K562 (cell line): ENCODE data around the gene CMPK1. TPM values are rescaled to one million over a fixed set of nuclear protein-coding genes. Genes with fewer than 3 reads are reported as not detected.
A peak's percentile ranks its signal among the peaks of the same experiment; 100 is the strongest.

Source experiments
- ARID2 ChIP-seq: fragments of 450-650 bp; IDR thresholded peaks from 2 replicates; pipeline ENCODE4 v1.6.1; 2017; ENCODE audit warnings: antibody characterized with exemption, mild to moderate bottlenecking
- ATF7 ChIP-seq: fragments of 450-650 bp; IDR thresholded peaks from 2 replicates; pipeline ENCODE4 v1.7.1; 2014; ENCODE audit warnings: mild to moderate bottlenecking, moderate library complexity
- C11orf30 ChIP-seq: fragments of 450-650 bp; IDR thresholded peaks from 2 replicates; pipeline ENCODE4 v1.6.1; 2016; ENCODE audit warnings: low read depth, mild to moderate bottlenecking
- CHD2 ChIP-seq: IDR thresholded peaks from 2 replicates; pipeline ENCODE4 v1.6.1; 2011; ENCODE audit warnings: low read depth, low read length
- E2F5 ChIP-seq: sonication (generic); formaldehyde crosslinking; IDR thresholded peaks from 2 replicates; pipeline ENCODE4 v1.8.0; 2022; ENCODE audit warnings: mild to moderate bottlenecking, missing genetic modification reagents
- EHMT2 ChIP-seq: fragments of 450-650 bp; IDR thresholded peaks from 2 replicates; pipeline ENCODE4 v1.6.1; 2018; ENCODE audit warnings: antibody characterized with exemption
- HDAC3 ChIP-seq: fragments of 450-650 bp; IDR thresholded peaks from 2 replicates; pipeline ENCODE4 v1.6.1; 2018; ENCODE audit warnings: borderline replicate concordance, mild to moderate bottlenecking, moderate library complexity; ENCODE audit not compliant: partially characterized antibody
- MAFG ChIP-seq: fragments of 450-650 bp; conservative IDR thresholded peaks from 2 replicates; pipeline ENCODE4 v1.6.1; 2016; ENCODE audit warnings: missing genetic modification characterization, missing compliant biosample characterization
- MAFK ChIP-seq: IDR thresholded peaks from 2 replicates; pipeline ENCODE4 v1.6.1; 2011; ENCODE audit warnings: low read length, improper control_type of control experiment
- PCBP1 ChIP-seq: fragments of 200-400 bp; formaldehyde crosslinking; IDR thresholded peaks from 2 replicates; pipeline ENCODE4 v1.6.1; 2018; ENCODE audit warnings: mild to moderate bottlenecking, low read depth, low read length; ENCODE audit not compliant: poor library complexity, severe bottlenecking
- REST ChIP-seq, 2 experiments: fragments of 450-650 bp; formaldehyde crosslinking in 1 of 2; IDR thresholded peaks; 2 replicates each; pipeline versions ENCODE4 v1.4.0 to v1.6.1; 2014 to 2020; ENCODE audit warnings: mild to moderate bottlenecking in 2 of 2, borderline replicate concordance in 1 of 2, low read depth in 1 of 2
- SFPQ ChIP-seq: fragments of 200-400 bp; formaldehyde crosslinking; IDR thresholded peaks from 2 replicates; pipeline ENCODE4 v1.6.1; 2017; ENCODE audit warnings: mild to moderate bottlenecking, low read depth, low read length, moderate library complexity
- SMC3 ChIP-seq: conservative IDR thresholded peaks from 2 replicates; pipeline ENCODE4 v1.6.1; 2011; ENCODE audit warnings: low read depth, low read length, improper control_type of control experiment; ENCODE audit not compliant: insufficient read depth
- THRAP3 ChIP-seq: fragments of 450-650 bp; IDR thresholded peaks from 2 replicates; pipeline ENCODE4 v1.6.1; 2016; ENCODE audit warnings: mild to moderate bottlenecking, inconsistent platforms, borderline replicate concordance
- TRIM24 ChIP-seq, 2 experiments: fragments of 450-650 bp; IDR thresholded peaks; 2 replicates each; pipeline ENCODE4 v1.6.1; 2016
- ZFP36 ChIP-seq: fragments of 150-350 bp; IDR thresholded peaks from 2 replicates; pipeline ENCODE4 v1.6.1; 2018; ENCODE audit warnings: low read length, low read depth; ENCODE audit not compliant: partially characterized antibody
- ZFX ChIP-seq: sonication (generic); formaldehyde crosslinking; IDR thresholded peaks from 2 replicates; pipeline ENCODE4 v1.8.0; 2022; ENCODE audit warnings: mild to moderate bottlenecking, missing genetic modification reagents, moderate library complexity
- ZKSCAN1 ChIP-seq: fragments of 150-350 bp; IDR thresholded peaks from 2 replicates; pipeline ENCODE4 v1.6.1; 2016; ENCODE audit warnings: low read depth, low read length
- ZNF584 ChIP-seq: fragments of 200-800 bp; sonication (Bioruptor generic); IDR thresholded peaks from 2 replicates; pipeline ENCODE4 v1.6.1; 2016; ENCODE audit warnings: low read depth, mild to moderate bottlenecking, missing genetic modification characterization, missing compliant biosample characterization
- polyA plus RNA-seq, 8 experiments: library from polyadenylated mRNA; depleted of rRNA in 4 of 8; stranded (reverse) in 5 of 8; unstranded in 3 of 8; fragments of >200 nt; fragmentation: Nextera tagmentation in 2 of 8; fragmentation: Illumina TruSeq in 1 of 8; extraction: Ambion mirVana in 2 of 8; extraction: Trizol in 1 of 8; gene quantifications; 2 replicates each; pipeline versions ENCODE4 v1.2.1 to v1.2.3, GENCODE V29; 2011 to 2014; ENCODE audit warnings: inconsistent platforms in 1 of 8, missing spikeins in 1 of 8
- total RNA-seq, 7 experiments: library from RNA; depleted of rRNA in 6 of 7; stranded (reverse); fragments of >200 nt in 6 of 7; fragmentation: Illumina TruSeq in 2 of 7; extraction: Trizol in 2 of 7; gene quantifications; 2 replicates each; pipeline versions ENCODE4 v1.2.1 to v1.2.3, GENCODE V29; 2011 to 2021; ENCODE audit warnings: low replicate concordance in 1 of 7

Gene CMPK1
- total and polyA plus RNA-seq, 9 of the 15 experiments (the other 6 are each of a cell fraction or from before 2014, with no cell fraction given) = 54.5 to 197 (median 116) TPM

- TF ChIP-seq ZKSCAN1 (no peak), E2F5 (CRISPR knock-in tag) (no peak), ATF7 (peak; percentile 20; the same call in 1 of the 2 replicates), ZFX (CRISPR knock-in tag) (no peak), SMC3 (no peak), SFPQ (no peak), EHMT2 (0 out of 2 replicates have a peak, but pooled peaks have one; percentile 16), REST (IDR thresholded peaks at IDR 0.05; ENCODE audit: borderline replicate concordance) (no peak), REST (CRISPR knock-in tag; IDR thresholded peaks at IDR 0.05; ENCODE audit: low read depth) (no peak), ARID2 (0 out of 2 replicates have a peak, but pooled peaks have one; percentile 22), HDAC3 (no peak), ZFP36 (no peak), ZNF584 (CRISPR knock-in tag) (no peak), MAFK (peak; percentile 43; the same call in 1 of the 2 replicates), MAFG (tag) (peak; percentile 70), TRIM24 (IDR thresholded peaks at IDR 0.05) (no peak), C11orf30 (peak; percentile 92), CHD2 (no peak), PCBP1 (no peak), THRAP3 (0 out of 2 replicates have a peak, but pooled peaks have one; percentile 27)
Observed at GRCh38 chr1:47331875-47332274, 1.7 kb upstream of the CMPK1 start (continued).
